HG03159 (cell line): ENCODE results near the gene EXD3.

ENCODE experiments used
- ATAC-seq: cut with Tn5 transposase; IDR thresholded peaks from one replicate; pipeline ENCODE4 v1.9.1; 2021; ENCODE audit warnings: mild to moderate bottlenecking, moderate library complexity; ENCODE audit not compliant: unreplicated experiment

Gene EXD3

DNA sequence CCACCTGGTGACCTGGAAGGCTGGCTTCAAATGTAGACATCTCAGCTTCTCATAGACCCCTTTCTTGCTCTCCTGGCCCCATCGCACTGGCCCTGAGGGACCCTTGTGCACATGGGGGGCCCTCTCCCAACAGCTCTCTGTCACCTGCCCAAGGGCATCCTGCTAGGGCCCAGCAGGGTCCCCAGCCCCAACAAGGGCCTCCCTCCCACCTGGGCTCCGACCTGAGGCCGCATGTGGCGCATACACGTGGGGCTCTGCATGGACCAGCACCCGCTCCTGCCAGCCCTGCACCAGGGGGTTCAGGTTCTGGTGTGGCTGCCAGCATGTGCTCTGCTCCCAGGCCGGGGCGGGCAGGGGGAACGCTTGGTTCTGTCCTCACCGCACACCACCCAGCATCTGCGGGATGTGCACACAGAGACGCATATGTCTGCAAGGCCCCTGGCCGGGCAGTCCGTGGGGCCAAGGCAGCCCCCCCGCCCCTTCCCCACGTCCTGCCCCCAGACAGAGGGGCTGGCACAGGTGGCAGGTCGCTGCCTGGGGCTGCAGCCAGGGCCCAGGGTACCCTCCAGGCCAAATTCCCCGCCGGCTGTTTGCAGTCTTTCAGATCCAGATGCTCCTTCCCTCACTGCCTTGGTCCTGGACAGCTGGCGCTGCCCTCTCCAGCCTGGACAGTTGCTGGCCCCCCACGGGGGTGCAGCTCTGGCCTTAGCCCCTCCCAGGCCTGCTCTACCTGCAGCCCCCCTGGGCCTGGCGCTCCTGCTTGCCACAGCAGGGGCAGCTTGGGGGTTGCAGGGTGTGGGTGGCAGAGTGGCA, 103.0 kb downstream of the EXD3 start:
- no peak for ATAC-seq

DNA sequence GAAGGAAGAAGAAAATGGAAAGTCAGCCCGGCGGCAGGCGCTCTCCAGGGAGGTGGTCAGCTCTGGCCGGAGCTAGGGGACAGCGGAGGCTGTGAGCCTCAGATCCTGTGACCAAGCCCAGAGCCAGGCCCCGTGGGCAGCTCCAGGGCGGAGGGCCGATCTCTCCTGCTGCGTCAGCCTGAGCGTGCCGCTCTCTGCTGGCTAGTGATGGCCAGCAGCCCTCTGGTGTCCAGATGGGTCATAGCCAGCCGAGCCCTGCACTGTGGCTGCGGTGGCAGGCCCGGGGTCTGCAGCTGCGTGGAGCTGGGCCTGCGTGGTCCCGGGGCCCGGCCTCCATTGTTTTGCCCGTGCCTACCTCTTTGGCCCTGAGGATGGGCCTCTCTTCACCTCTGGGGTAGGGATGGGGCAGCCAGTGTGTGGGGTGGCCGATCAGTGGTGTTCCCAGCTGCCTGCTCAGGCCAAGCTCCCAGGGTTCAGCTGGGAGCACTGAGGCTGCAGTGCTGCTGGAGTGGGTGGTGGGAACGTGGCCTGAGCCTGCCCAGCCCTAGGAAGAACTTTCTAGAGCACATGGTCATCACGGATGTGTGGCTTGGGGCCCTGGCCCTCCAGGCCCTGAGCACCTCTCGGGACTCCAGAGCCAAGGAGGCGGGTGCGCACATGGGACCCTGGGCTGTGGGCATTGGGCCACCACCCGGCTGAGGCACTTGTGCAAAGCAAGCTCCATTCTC, 103.8 kb downstream of the EXD3 start:
- ATAC-seq, result no peak

DNA sequence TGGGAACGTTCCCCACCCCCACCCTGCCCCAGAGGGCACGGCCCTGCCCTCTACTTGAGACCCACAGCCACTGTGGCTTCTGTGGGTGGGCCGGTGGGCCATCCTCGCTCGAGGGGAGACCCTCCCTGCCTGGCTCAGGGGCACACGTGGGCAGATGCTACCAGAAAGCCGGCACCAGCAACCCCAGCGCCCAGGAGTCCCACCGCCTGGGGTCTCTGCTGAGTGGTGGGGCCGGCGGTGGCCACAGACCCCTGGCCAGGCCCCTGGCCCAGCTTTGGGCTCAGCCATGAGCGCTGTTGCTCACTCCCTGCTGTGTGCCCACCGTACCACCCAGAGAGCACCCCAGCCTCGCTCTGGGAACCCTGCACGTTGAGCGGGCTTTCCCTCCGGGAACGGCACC, 104.4 kb downstream of the EXD3 start:
- ATAC-seq, result no peak

DNA sequence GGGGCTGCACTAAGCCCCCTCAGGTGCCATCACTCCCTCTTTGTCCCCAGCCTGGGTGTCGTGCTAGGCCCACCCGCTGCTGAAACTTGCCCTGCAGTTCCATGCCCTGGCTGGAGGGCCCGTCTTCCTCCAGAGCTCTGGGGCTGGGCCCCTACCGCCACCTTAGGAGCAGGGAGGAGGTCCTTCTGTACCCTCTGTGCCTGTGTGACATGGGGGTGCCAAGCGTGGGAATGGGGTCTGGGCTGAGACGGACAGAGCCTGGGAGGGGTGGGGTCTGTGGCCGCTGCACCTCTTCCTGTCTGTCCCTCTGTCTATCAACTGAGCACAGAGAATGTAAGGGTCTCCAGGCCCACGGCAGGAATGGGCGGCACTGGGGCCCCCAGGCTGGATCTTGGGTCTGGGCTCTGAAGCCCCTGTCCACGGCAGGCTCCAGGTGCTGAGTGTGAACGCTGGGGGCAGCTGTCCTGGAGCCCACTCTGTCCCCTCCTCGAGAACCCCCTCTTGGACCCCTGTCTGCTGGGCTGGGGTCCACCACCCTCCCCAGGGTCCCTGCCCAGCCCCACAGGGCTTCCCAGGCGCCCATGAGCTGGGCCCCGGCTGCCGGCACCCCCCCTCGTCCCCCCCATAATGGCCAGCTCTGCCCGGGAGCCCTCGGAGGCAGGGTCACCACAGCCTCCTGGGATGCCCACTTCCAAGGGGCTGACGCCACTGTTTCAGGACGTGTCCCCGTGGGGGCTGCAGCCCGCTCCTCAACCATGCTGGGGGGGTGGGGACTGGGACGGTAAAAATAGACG, 105.0 kb downstream of the EXD3 start:
- no peak for ATAC-seq

DNA sequence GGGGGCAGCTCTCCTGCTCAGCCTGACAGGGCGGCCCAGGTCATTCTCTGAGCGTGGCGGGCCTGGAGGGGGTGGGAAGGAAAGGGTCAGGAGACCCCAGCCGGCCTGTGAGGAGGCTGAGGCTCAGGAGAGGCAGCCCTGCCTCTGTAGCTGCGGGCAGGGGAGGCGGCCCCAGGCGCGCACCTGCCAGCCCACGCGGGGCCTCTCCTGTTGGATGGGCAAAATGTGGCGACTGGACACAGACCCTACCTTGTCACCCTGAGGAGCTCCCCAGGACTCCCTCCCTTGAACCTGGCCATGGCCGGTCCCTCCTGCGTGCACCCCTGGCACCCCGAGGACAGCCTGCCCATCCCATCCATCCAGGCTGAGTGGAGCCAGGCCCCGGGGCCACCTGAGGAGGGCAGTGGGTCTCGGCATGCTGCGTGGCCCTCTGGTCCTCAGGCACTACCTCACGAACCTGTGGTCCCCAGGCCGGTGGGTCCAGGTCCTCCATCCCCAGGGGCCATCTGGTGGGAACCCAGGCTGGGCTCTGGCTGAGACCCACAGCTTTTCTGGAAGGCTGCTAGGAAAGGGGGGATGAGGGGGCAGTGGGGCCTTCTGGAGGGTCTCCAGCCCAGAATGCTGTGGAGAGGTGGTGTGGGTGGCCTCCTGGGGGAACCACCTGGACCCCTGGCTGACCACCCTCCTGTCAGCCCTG, 105.8 kb downstream of the EXD3 start:
- no peak for ATAC-seq

DNA sequence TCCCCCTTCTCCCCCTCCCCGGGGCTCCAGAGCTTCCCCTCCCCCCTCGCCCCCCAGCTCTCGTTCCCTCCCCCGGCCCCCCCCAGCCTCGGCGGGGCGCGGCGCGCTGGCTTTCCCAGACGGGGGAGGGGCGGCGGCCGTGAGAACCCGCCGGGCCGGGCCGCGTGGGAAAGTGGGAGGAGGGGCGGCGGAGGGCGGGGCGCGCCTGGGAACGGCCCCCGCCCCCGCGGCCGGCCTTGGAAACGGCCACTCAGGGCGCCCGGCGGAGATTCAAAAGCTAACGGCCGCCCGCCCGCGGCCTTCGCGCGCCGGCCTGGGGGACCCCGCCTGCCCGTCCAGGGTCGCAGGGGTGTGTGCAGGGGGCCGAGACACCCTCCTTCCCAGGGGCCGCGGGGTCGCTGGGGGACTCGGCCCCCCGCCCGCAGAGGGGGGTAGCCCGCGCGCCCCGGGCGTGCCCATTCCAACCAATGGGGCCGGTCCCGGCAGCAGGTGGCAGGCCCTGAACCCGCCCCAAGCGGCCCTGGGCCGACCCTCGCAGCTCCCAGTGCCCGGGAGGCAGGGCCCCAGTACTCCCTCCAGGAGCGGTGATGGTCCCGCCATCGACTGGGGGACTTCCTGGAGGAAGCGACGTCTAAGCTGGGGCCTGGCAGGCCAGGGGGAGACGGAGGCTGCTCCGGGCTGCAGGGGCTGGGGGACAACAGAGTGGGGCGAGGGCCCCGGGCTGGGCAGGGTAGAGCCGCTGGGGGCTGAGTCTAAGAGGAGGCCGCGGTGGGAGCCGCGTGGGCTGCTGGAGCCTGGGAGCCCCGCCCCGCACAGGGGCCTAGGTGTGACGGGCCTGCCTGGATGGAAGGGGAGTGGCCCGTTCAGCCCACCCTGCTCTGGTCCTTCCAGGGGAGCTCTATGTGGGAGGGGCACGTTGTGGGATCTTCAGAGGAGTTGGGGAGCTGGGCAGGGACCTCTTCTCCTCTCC, 106.7 kb downstream of the EXD3 start:
- ATAC-seq, result no peak

DNA sequence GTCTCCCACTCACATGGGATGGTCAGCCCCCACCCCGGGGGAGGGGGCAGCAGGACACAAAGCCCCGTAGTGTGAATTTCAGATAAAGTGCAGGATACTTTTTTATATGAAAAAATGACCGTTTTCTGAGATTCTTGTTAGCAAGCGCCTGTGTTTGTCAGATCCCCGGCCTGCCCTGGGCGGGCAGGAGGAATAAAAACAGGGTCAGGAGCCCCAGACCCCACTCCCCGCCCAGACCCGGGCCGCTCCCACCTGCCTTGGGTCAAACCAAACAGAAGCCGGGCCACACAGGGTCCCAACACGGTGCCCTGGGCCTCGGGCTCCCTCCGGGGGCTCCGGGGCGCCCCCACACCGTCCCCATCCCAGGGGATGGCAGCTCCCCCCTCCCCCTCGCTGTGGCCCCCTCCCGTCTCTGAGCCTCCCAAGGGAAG, 107.4 kb downstream of the EXD3 start:
- no peak for ATAC-seq

DNA sequence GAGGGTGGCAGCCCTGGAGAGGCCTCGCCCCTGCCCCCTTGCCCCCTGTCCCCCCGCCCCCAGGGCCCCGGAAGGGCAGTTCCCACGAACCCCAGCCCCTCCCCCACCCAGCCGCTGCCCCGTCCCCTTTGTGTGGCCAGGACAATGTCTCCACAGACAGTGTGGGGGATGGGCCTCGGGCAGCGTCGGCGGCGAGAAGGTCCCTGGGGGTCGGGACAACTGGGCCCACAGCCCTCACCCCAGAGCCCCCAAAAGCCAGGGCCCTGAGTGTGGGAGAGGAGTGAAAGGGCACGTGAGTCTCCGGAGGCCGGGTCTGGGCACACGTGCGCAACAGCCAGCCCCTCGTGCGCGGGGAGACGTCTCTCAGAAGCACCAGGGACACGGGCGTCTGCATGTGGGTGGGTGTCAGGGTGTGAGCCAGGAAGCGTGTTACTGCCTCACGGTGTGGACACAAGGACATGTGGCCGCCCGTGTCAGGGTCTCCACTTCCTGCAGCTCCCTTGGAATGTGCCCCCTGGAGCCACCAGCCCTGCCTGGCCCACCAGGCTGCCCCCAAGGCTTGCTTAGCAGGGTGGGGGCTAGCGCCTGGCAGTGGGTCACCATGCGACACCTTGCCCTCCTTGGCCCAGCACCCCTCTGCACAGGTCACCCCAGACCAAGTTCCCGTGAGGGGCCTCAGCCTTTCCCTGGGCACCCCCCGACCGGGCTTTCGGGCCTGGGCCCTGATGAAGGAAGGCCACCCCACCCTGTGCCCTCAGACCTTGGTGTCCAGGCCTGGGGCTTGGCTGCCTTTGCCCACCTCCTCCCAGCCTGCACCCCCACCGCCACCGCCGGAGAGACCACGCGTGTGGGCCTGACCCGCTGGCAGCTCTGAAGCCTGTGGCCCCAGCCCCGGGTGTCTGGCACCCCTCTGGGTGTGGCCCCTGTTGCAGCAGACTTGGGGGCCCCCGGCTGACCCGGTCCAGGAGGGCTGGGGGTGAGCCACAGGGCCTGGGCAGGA, 108.1 kb downstream of the EXD3 start:
- no peak for ATAC-seq

DNA sequence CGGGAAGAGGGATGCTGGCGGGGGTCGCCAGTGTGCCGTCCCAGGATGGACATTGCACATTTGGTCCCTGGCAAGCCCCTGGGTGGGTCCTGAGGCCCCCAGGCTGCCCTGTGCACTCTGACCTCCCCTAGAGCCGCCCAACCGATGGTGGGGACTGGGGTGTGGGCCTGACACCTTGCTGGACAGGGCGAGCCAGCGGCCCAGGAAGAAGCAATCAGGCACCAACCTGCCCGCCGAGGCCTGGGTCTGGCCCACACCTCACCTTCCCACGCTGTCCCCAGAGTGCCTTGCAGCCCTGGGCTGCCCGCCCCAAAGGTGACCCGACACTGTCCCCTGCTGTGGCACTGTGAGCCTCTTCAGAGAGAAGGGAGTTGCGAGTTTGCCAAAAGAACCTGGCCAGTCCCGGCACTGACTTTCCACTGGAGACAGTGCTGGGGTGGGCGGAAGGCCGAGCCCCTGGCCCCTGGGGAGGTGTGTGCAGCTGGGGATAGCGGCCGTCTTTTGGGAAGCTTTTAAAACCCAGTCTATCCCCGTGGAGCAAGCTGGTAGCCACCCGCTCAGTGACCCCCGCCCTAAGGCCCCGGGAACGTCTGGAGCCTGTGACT, 108.9 kb downstream of the EXD3 start:
- ATAC-seq, result no peak

DNA sequence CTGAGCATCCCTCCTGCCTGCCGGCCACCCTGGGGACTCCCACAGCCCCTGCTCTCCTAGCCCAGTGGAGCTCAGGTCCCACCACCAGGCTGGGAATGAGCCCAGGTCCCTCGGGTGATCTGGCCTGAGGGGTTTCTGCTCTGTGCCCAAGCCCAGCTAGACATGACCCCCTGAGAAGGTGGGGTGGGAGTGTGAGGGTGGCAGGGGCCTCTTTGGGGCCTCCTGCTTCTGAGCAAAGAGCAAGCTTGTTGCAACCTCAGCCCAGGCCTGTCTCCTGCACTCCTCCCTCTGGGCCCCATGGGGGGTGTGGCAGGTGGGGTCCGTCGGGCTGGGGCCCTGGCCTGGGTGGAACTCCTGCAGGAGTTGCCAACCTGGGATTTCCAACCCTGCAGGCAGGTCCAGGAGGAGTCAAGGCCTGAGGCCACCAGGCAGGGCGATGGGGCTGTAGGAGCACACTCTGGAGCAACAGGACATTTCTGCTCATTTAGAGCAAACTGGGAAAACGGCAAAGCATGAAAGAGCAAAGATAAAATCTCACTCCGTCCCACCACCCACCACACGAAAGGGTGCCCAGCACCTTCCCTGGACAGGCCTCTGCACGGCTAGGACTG, 109.5 kb downstream of the EXD3 start:
- ATAC-seq, result no peak

DNA sequence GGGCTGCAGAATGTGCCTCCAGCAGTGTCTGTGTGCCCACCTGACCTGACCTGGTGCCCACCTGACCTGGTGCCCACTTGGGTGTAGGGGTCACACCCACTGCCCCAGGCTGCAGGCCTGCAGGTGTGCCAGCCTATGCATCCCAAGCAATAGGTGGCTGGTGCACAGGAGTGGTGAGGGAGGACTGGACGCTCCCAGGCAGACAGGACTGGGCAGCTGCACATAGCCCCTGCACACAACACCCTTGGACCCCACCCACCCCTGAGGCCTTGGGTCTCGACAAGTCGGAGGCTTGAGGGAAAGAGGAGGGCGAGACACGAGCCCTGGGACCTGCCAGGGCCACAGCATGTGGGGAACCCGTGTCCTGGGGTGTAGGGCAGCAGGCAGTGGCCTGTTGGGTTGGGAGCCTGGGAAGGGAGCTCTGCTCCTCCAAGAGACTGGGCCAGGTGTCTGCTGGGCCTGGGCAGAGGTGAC, 110.1 kb downstream of the EXD3 start:
- no peak for ATAC-seq

DNA sequence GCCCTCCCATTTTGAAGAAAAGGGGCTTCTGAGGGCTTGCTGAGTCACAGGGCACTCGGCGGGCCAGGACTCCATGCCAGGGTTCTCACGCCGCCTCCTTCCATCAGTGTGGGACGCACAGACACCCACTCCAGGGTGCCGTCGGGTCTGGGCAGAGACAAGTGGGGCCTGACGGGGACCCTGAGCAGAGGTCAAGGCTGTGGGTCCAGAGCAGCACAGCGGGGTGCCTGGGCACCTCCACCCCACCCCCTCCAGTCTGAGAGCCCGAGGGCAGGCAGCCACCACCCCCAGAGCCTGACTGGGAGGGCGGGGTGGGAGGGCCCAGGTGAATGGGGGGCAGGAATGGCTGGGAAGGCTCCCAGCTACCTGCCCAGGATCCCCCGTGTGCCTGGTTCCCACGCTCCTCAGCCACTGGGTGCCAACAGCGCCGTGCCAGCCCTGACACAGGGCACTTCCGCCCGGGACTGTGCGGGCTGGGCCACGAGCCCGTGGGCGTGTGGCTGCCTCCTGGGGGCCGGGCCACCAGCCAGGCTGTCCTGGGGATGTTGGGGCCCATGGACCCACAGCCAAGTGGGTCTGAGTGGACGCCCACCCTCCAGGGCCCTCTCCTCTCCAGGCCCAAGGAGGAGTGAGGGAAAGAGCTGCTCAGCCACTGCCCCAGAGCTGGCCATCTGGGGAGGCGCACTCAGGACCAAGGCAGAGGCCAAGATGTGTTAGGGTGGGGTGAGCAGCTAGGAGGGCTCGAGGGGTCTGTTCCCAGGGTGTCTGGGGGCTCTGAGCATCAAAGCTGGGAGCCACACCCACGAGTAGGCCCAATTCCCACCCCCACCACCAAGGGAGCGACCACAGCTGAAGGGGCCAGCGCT, 110.7 kb downstream of the EXD3 start:
- ATAC-seq, result no peak

DNA sequence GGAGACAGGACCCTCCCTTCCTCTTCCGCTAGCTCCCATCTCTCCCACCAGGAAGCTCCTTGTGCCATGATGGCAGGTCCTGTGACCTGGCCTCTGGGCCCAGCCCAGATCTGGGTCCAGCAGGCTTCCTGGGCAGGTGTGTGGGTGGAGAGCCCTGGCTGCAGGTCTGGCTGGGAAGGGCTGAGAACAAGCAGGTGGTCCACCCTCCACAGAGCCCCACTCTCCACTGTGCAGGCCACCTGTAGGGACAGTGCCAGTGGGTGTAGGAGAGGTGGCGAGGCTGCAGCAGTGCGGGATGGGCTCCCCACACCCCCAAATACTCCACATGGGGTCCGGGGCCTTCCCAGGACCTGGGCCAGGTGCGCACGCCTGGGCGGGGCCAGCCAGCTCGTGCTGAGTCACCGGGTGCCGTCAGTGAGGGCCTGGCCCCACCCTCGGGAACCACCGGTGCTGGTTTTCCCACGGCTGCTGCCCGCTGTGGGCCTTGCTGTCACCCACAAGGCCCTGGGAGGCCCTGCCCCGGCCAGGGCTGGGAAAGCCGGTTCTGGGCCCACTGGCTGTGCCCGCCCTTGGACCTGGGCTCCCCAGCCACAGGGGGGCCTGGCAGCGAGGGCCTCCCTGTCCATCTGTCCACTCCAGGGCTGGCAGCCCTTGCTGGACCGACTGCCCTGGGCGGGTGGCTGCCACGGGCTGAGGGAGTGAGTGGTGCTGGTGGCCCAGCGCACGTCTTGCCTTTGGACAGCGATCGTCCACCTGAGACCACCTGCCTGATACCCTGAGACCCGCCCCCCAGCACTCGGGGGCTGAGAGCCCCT, 111.6 kb downstream of the EXD3 start:
- no peak for ATAC-seq

DNA sequence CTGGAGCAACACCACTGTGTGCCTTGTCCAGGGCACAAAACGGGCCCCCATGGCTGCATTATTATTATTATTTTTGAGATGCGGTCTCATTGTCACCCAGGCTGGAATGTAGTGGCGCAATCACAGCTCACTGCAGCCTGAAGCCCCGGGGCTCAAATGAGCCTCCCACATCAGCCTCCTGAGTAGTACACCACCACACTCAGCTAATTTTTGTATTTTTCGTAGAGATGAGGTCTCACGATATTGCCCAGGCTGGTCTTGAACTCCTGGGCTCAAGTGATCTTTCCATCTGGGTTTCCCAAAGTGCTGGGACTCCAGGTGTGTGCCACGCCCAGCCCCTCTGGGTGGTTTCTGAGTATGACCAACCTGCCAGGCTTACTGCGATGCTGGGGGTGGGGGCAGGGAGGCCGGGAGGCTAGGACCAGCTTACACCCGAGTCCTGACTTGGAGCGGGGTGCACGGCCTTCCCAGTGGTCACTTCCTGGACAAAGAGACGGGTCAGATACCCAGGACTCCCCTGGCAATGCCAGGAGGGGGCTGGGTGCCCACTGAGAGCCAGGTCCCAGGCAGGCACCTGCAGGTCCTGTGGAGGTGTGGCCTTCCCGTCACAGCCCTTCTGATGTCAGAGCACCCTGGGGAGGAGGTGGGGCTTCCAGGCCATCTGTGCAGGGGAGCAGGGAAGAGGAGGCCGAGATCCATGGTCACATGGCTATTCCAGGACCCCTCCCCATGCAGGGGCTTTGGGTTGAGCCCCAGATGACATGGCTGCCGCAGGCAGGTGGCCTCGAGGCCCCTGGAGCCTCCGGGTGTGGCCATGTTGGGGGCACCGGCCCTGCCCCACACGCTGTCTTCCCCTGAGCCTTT, 112.5 kb downstream of the EXD3 start:
- no peak for ATAC-seq
